ENCODE data around the gene MRPL34. TPM values are rescaled to one million over a fixed set of nuclear protein-coding genes. Genes with fewer than 3 reads are reported as not detected.

The MRPL34 gene
- total RNA-seq, 4 donors from 2014 or later = 131 to 173 (median 147) TPM

GRCh38 chr19:17348700-17349099 is 43.0 kb downstream of the MRPL34 start:
- Histone ChIP-seq H3K4me1 (peaks cover 36 to 49% (median 44%) of the 10 kb centered on the region in 4 donors), H3K27me3 (peaks cover 0 to 47% (median 0%) of the 10 kb centered on the region in 4 donors), H3K36me3 (no peaks in the 10 kb centered on the region), H3K9me3 (no peaks in the 10 kb centered on the region), H3K27ac (replicated peaks in 1 of 4) (peak overlapping the region; percentile 31 to 69 (median 50)), H3K4me3 (no peak overlapping the region)
- WGBS = 20% methylated on average over 1 of the region's 12 CpGs
- no peak for TF ChIP-seq POLR2A (IDR thresholded peaks at IDR 0.05; ENCODE audit: low read depth)
- peak; percentile 49 to 50 for TF ChIP-seq POLR2AphosphoS5 (IDR thresholded peaks at IDR 0.05)
- no peak for DNase-seq (ENCODE audit: extremely low spot score)
- intact Hi-C loops (cut with DNase I) = loop anchor here (5.0 kb wide), 1 partner anchor 119 kb away; no protein-coding TSS in a partner anchor

GRCh38 chr19:17351815-17352435 is 46.3 kb downstream of the MRPL34 start:
- 91% methylated on average over 45 of the region's 45 CpGs for WGBS
- intact Hi-C loops (cut with DNase I) = no loop called here
- DNase-seq (ENCODE audit: extremely low spot score) = no peak
- TF ChIP-seq POLR2AphosphoS5 (IDR thresholded peaks at IDR 0.05) (no peak), EP300 (IDR thresholded peaks at IDR 0.05) (no peak), POLR2A (IDR thresholded peaks at IDR 0.05; ENCODE audit: low read depth) (no peak)
- TF ChIP-seq, protein P1, sequence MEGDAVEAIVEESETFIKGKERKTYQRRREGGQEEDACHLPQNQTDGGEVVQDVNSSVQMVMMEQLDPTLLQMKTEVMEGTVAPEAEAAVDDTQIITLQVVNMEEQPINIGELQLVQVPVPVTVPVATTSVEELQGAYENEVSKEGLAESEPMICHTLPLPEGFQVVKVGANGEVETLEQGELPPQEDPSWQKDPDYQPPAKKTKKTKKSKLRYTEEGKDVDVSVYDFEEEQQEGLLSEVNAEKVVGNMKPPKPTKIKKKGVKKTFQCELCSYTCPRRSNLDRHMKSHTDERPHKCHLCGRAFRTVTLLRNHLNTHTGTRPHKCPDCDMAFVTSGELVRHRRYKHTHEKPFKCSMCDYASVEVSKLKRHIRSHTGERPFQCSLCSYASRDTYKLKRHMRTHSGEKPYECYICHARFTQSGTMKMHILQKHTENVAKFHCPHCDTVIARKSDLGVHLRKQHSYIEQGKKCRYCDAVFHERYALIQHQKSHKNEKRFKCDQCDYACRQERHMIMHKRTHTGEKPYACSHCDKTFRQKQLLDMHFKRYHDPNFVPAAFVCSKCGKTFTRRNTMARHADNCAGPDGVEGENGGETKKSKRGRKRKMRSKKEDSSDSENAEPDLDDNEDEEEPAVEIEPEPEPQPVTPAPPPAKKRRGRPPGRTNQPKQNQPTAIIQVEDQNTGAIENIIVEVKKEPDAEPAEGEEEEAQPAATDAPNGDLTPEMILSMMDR (IDR thresholded peaks at IDR 0.05) = no peak
- H3K4me1 ChIP-seq = peaks cover 29 to 40% (median 35%) of the 10 kb centered on the region in 4 donors
- no peaks in the 10 kb centered on the region for H3K9me3 ChIP-seq
- H3K36me3 ChIP-seq = no peaks in the 10 kb centered on the region
- no peak overlapping the region for H3K4me3 ChIP-seq
- no peak overlapping the region for H3K27ac ChIP-seq (replicated peaks in 1 of 4)
- H3K27me3 ChIP-seq = peaks cover 0 to 47% (median 0%) of the 10 kb centered on the region in 4 donors

DNA sequence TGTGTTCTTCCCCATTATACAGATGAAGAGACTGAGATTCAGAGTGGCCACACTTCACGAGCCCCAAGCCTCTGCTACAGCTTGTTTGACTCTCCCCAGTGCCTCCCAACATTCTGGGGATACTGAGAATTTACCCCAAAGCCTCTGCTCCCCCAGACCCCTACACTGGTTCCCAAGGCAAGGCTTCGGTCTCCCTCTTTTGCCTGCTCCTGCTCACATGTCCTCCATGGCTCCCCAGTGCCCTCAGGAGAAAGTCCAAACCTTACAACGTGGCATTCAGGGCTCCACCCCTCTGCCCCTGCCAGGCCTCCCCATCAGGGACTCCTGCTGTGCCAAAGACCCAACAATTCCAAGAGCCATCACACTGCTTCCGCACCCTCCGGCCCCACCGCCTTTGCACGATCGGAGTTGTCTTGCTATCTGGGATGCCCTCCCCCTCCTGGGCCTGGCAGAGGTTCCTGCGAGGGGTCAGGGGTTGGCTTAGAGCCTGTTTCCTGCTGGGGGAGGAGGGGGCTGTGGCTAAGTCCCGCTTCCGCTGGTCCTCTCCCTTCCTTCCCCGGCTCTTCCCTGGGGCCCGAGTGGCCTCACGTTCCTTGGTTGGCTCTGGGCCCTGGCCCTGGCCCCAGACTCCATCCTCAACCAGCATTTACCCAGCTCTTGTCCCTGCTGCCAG is 47.1 kb downstream of the MRPL34 start:
- 49% methylated on average over 14 of the region's 14 CpGs for WGBS

GRCh38 chr19:17353386-17353785 is 47.7 kb downstream of the MRPL34 start:
- DNase-seq (ENCODE audit: extremely low spot score) = no peak
- intact Hi-C loops (cut with DNase I) = no loop called here
- Histone ChIP-seq H3K4me3 (no peak overlapping the region), H3K9me3 (no peaks in the 10 kb centered on the region), H3K36me3 (no peaks in the 10 kb centered on the region), H3K27me3 (peaks cover 0 to 45% (median 0%) of the 10 kb centered on the region in 4 donors), H3K27ac (replicated peaks in 1 of 4) (no peak overlapping the region), H3K4me1 (peaks cover 14 to 30% (median 27%) of the 10 kb centered on the region in 4 donors)
- 85% methylated on average over 8 of the region's 8 CpGs for whole genome bisulfite sequencing
- TF ChIP-seq POLR2A (IDR thresholded peaks at IDR 0.05; ENCODE audit: low read depth) (no peak), EP300 (IDR thresholded peaks at IDR 0.05) (no peak), POLR2AphosphoS5 (IDR thresholded peaks at IDR 0.05) (no peak)
- TF ChIP-seq, protein P1 (IDR thresholded peaks at IDR 0.05) = no peak

More for the DNA sequence above, 47.1 kb downstream of the MRPL34 start:
- H3K4me1 ChIP-seq = peaks cover 20 to 35% (median 29%) of the 10 kb centered on the region in 4 donors
- DNase-seq (ENCODE audit: extremely low spot score) = no peak
- intact Hi-C loops (cut with DNase I) = no loop called here
- H3K9me3 ChIP-seq = no peaks in the 10 kb centered on the region
- H3K27ac ChIP-seq (replicated peaks in 1 of 4) = no peak overlapping the region
- no peak overlapping the region for H3K4me3 ChIP-seq
- H3K27me3 ChIP-seq = peaks cover 0 to 47% (median 0%) of the 10 kb centered on the region in 4 donors
- no peak for TF ChIP-seq POLR2AphosphoS5 (IDR thresholded peaks at IDR 0.05)
- no peak for TF ChIP-seq POLR2A (IDR thresholded peaks at IDR 0.05; ENCODE audit: low read depth)
- TF ChIP-seq, protein P1 (IDR thresholded peaks at IDR 0.05) = no peak
- TF ChIP-seq EP300 (IDR thresholded peaks at IDR 0.05) = no peak
- H3K36me3 ChIP-seq = no peaks in the 10 kb centered on the region

Other genes with a start within 250 kb of the MRPL34 start
- gene HAUS8, start 230.4 kb upstream of the MRPL34 start, total RNA-seq = 1 to 10 TPM; 3.3 to 6.6 (median 4.6) TPM
- gene MYO9B, start 230.1 kb upstream of the MRPL34 start, total RNA-seq = 10 to 100 TPM; 52.6 to 73.3 (median 57.7) TPM
- gene USE1, start 90.5 kb upstream of the MRPL34 start, total RNA-seq = 10 to 100 TPM; 20.7 to 26.2 (median 21.3) TPM
- gene OCEL1, start 79.6 kb upstream of the MRPL34 start, total RNA-seq = 10 to 100 TPM in 1 of 4 donors, 1 to 10 TPM in 3; 6.3 to 18.8 (median 7.8) TPM
- 10 to 100 TPM; 38.6 to 88.0 (median 61.2) TPM for gene NR2F6, start 60.0 kb upstream of the MRPL34 start, total RNA-seq
- 10 to 100 TPM in 1 of 4 donors, 1 to 10 TPM in 3; 2.2 to 12.0 (median 6.3) TPM for gene USHBP1, start 41.1 kb upstream of the MRPL34 start, total RNA-seq
- 10 to 100 TPM; 72.2 to 92.3 (median 82.5) TPM for gene BABAM1, start 38.4 kb upstream of the MRPL34 start, total RNA-seq
- 1 to 10 TPM in 2 of 4 donors, under 1 TPM in 2; under 0.01 to 3.0 (median 0.88) TPM for gene ANKLE1, start 24.0 kb upstream of the MRPL34 start, total RNA-seq
- gene ABHD8, start 2.4 kb upstream of the MRPL34 start, total RNA-seq = 10 to 100 TPM; 14.7 to 35.4 (median 28.1) TPM
- gene DDA1, start 3.7 kb downstream of the MRPL34 start, total RNA-seq = 10 to 100 TPM; 12.0 to 25.4 (median 20.9) TPM
- gene ANO8, start 29.0 kb downstream of the MRPL34 start, total RNA-seq = 1 to 10 TPM; 2.9 to 7.4 (median 4.0) TPM
- gene GTPBP3, start 31.7 kb downstream of the MRPL34 start, total RNA-seq = 10 to 100 TPM in 2 of 4 donors, 1 to 10 TPM in 2; 8.7 to 13.3 (median 10.2) TPM
- 100 to 1,000 TPM in 3 of 4 donors, 10 to 100 TPM in 1; 37.4 to 155 (median 117) TPM for gene PLVAP, start 71.5 kb downstream of the MRPL34 start, total RNA-seq
- not detected for gene CCDC194, start 88.3 kb downstream of the MRPL34 start, total RNA-seq
- 10 to 100 TPM; 25.3 to 59.7 (median 51.0) TPM for gene BST2, start 99.8 kb downstream of the MRPL34 start, total RNA-seq
- gene MVB12A, start 114.2 kb downstream of the MRPL34 start, total RNA-seq = 10 to 100 TPM; 24.5 to 66.1 (median 56.1) TPM
- gene TMEM221, start 142.8 kb downstream of the MRPL34 start, total RNA-seq = under 1 TPM in 2 of 4 donors, not detected in 2; 0.26 to 0.75 TPM
- gene NXNL1, start 155.1 kb downstream of the MRPL34 start, total RNA-seq = not detected
- gene SLC27A1, start 164.7 kb downstream of the MRPL34 start, total RNA-seq = 10 to 100 TPM; 15.9 to 26.1 (median 19.4) TPM
- 10 to 100 TPM; 39.0 to 75.5 (median 49.9) TPM for gene PGLS, start 205.8 kb downstream of the MRPL34 start, total RNA-seq
- gene COLGALT1, start 249.8 kb downstream of the MRPL34 start, total RNA-seq = 10 to 100 TPM; 54.2 to 92.6 (median 61.5) TPM